AG04449 (cell line): ENCODE results near the gene SELENOO.
A peak's percentile ranks its signal among the peaks of the same experiment; 100 is the strongest.

Source experiments
- CTCF ChIA-PET: fragments of 350-600 bp; formaldehyde crosslinking; extraction: SDS; loops from one replicate; lab custom pipeline; 2021; ENCODE audit warnings: antibody characterized with exemption; lab: Yijun Ruan, JAX
- POLR2A ChIA-PET: fragments of 400-600, 350-600 bp; formaldehyde crosslinking; extraction: SDS; loops from one replicate; lab custom pipeline; 2020; ENCODE audit warnings: antibody characterized with exemption, inconsistent platforms; lab: Yijun Ruan, JAX
- DNase-seq: peaks from one replicate; pipeline ENCODE4 v3.0.0-alpha.2; 2010; ENCODE audit warnings: low read depth, low spot score
- H3K4me3 ChIP-seq: 2 replicates; pipeline ENCODE4 v1.5.1; 2011; ENCODE audit warnings: low read depth, mild to moderate bottlenecking, control low read depth, low read length
- TF ChIP-seq, protein P1 (sequence below): IDR thresholded peaks from one replicate; pipeline ENCODE4 v1.5.1; 2011; ENCODE audit warnings: mild to moderate bottlenecking, moderate library complexity, low read length, control low read depth, inconsistent platforms; ENCODE audit not compliant: insufficient read depth; ENCODE audit errors: missing control alignments

The SELENOO gene

DNA sequence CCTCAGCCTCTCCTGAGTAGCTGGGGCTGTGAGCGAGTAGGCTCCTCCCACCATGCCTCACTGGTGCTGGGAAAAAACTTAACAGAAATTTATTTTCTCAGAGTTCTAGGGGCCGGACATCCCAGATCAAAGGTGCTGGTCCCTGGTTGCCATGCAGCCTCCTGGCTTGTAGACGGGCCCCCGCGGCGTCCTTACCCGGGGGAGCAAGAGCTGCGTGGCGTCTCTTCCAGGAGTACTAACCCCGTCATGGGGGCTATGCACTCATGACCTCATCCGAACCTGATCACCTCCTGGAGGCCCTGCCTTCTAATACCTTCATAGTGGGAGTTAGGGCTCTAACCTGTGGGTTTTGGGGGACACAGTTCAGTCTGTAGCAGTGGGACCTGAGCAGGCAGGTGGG, 12.5 kb upstream of the SELENOO start:
- CTCF ChIA-PET: interaction anchor here (1.2 kb wide), 1 partner anchor 153 kb away, joined by 3 read pairs; no protein-coding TSS in a partner anchor
- DNase-seq: no peak
- H3K4me3 ChIP-seq: no peak overlapping the region
- POLR2A ChIA-PET: no interaction called here
- TF ChIP-seq, protein P1, sequence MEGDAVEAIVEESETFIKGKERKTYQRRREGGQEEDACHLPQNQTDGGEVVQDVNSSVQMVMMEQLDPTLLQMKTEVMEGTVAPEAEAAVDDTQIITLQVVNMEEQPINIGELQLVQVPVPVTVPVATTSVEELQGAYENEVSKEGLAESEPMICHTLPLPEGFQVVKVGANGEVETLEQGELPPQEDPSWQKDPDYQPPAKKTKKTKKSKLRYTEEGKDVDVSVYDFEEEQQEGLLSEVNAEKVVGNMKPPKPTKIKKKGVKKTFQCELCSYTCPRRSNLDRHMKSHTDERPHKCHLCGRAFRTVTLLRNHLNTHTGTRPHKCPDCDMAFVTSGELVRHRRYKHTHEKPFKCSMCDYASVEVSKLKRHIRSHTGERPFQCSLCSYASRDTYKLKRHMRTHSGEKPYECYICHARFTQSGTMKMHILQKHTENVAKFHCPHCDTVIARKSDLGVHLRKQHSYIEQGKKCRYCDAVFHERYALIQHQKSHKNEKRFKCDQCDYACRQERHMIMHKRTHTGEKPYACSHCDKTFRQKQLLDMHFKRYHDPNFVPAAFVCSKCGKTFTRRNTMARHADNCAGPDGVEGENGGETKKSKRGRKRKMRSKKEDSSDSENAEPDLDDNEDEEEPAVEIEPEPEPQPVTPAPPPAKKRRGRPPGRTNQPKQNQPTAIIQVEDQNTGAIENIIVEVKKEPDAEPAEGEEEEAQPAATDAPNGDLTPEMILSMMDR: no peak

- TF ChIP-seq, protein P1: no peak
- DNase-seq: no peak
- H3K4me3 ChIP-seq: no peak overlapping the region
- ChIA-PET CTCF (interaction anchor here (1.5 kb wide), 2 partner anchors 41 to 258 kb away, joined by 3 to 4 read pairs; no protein-coding TSS in a partner anchor), POLR2A (no interaction called here)
Measured at GRCh38 chr22:50189184-50189848, 11.5 kb upstream of the SELENOO start.

GRCh38 chr22:50189849-50190181, 11.0 kb upstream of the SELENOO start:
- CTCF ChIA-PET: interaction anchor here (1.5 kb wide), 2 partner anchors 41 to 259 kb away, joined by 3 to 4 read pairs; no protein-coding TSS in a partner anchor
- POLR2A ChIA-PET: no interaction called here
- H3K4me3 ChIP-seq: no peak overlapping the region
- TF ChIP-seq, protein P1: no peak
- no peak for DNase-seq

GRCh38 chr22:50190182-50190940, 10.4 kb upstream of the SELENOO start:
- TF ChIP-seq, protein P1: peak; percentile 27
- ChIA-PET CTCF (interaction anchor here (1.0 to 1.5 kb wide), 4 partner anchors 11 to 259 kb away, joined by 3 to 5 read pairs (median 4); no protein-coding TSS in a partner anchor), POLR2A (no interaction called here)
- H3K4me3 ChIP-seq: peak overlapping the region; percentile 20
- DNase-seq: no peak

- POLR2A ChIA-PET: no interaction called here
- no peak overlapping the region for H3K4me3 ChIP-seq
- no peak for DNase-seq
- TF ChIP-seq, protein P1: no peak
- CTCF ChIA-PET: interaction anchor here (1.0 to 1.5 kb wide), 3 partner anchors 10 to 260 kb away, joined by 3 to 5 read pairs (median 4); no protein-coding TSS in a partner anchor
Measured at GRCh38 chr22:50190941-50191741, 9.7 kb upstream of the SELENOO start.
